Left ventricle myocardium superior (tissue), 1 donor: ENCODE results near the gene FBXO42. TPM values are rescaled to one million over a fixed set of nuclear protein-coding genes. Genes with fewer than 3 reads are reported as not detected.
"Not testable (repeated sequence)": the region's sequence is repeated elsewhere in the genome, so short reads cannot be mapped to it uniquely, and the experiment has no call there.

Experiments used
- ATAC-seq: fragments of 200-7000 bp; cut with Tn5 transposase; one replicate; pipeline ENCODE4 v1.9.1; 2020; ENCODE audit warnings: mild to moderate bottlenecking, moderate library complexity
- DNase-seq: peaks from one replicate; pipeline ENCODE4 v3.0.0-alpha.2; 2020
- intact Hi-C: fragments of 100-400 bp; cut with micrococcal nuclease; formaldehyde crosslinking; loops from one replicate; pipeline ENCODE4 v1.11.0; 2022
- total RNA-seq: library from RNA; stranded (reverse); fragmentation: NEBNext Ultra II Directional; extraction: Animal tissue kit (Norgen Biotek cat#: 25700); gene quantifications from one replicate; pipeline ENCODE4 v1.2.1, GENCODE V29; 2021
- donor health status: DM: no; HTN: yes; CAD: no; lungs with severe emphysema.

FBXO42 gene
- total RNA-seq, 1 donor from 2014 or later = 23.1 TPM

GRCh38 chr1:16213544-16213943, 138.7 kb downstream of the FBXO42 start:
- DNase-seq, intact Hi-C loops, ATAC-seq: not testable (repeated sequence)

- DNase-seq (no peak), ATAC-seq (no peak)
- intact Hi-C loops = no loop called here
Measured at GRCh38 chr1:16213013-16213412, 139.3 kb downstream of the FBXO42 start.

- DNase-seq (peak; percentile 21), ATAC-seq (no peak)
- intact Hi-C loops = no loop called here
Measured at GRCh38 chr1:16212251-16212961, 139.9 kb downstream of the FBXO42 start, which contains the start of gene ARHGEF19. ARHGEF19 (minus strand) TSS chr1:16212652; CDS start chr1:16209054, 3,598 bp downstream.

- ATAC-seq = no peak
- DNase-seq = peak; percentile 7
- intact Hi-C loops = no loop called here
Measured at GRCh38 chr1:16211824-16212223, 140.5 kb downstream of the FBXO42 start.

- intact Hi-C loops = no loop called here
- no peak for ATAC-seq
- DNase-seq = no peak
Measured at GRCh38 chr1:16210581-16210980, 141.7 kb downstream of the FBXO42 start.

GRCh38 chr1:16209847-16210407, 142.4 kb downstream of the FBXO42 start:
- no peak for ATAC-seq
- no peak for DNase-seq
- intact Hi-C loops = no loop called here

GRCh38 chr1:16209132-16209846, 143.0 kb downstream of the FBXO42 start:
- no peak for ATAC-seq
- intact Hi-C loops = no loop called here
- DNase-seq = no peak

- ATAC-seq (no peak), DNase-seq (no peak)
- intact Hi-C loops = no loop called here
Measured at GRCh38 chr1:16208270-16208987, 143.9 kb downstream of the FBXO42 start.

GRCh38 chr1:16207318-16208269, 144.7 kb downstream of the FBXO42 start:
- no peak for DNase-seq
- intact Hi-C loops = no loop called here
- no peak for ATAC-seq

- DNase-seq (peak; percentile 98), ATAC-seq (peak; percentile 94)
- intact Hi-C loops = no loop called here
Measured at GRCh38 chr1:16206547-16207317, 145.5 kb downstream of the FBXO42 start.

- ATAC-seq (no peak), DNase-seq (peak; percentile 61)
- intact Hi-C loops = no loop called here
Measured at GRCh38 chr1:16205891-16206546, 146.3 kb downstream of the FBXO42 start.

- ATAC-seq (no peak), DNase-seq (no peak)
- intact Hi-C loops = no loop called here
Measured at GRCh38 chr1:16205334-16205671, 147.0 kb downstream of the FBXO42 start.

- ATAC-seq (peak; percentile 9), DNase-seq (peak; percentile 67)
- intact Hi-C loops = no loop called here
Measured at GRCh38 chr1:16204634-16205333, 147.5 kb downstream of the FBXO42 start.

GRCh38 chr1:16204216-16204615, 148.1 kb downstream of the FBXO42 start:
- no peak for ATAC-seq
- intact Hi-C loops = no loop called here
- no peak for DNase-seq

- DNase-seq (no peak), ATAC-seq (no peak)
- intact Hi-C loops = no loop called here
Measured at GRCh38 chr1:16203550-16203949, 148.7 kb downstream of the FBXO42 start.

- no peak for ATAC-seq
- intact Hi-C loops = no loop called here
- DNase-seq = no peak
Measured at GRCh38 chr1:16202281-16203210, 149.7 kb downstream of the FBXO42 start.
